Liver (tissue), 9 donors: ENCODE measurements around the gene EDDM13. TPM values are rescaled to one million over a fixed set of nuclear protein-coding genes. Genes with fewer than 3 reads are reported as not detected.
A peak's percentile ranks its signal among the peaks of the same experiment; 100 is the strongest.

Source experiments
- DNase-seq: peaks from one replicate; pipeline ENCODE4 v3.0.0-alpha.2; 2017; ENCODE audit warnings: low spot score
- H3K27ac ChIP-seq, 2 donors: one replicate each; pipeline ENCODE4 v1.7.0; 2013; ENCODE audit warnings: inconsistent platforms in 2 of 2, low read length in 2 of 2, control low read depth in 1 of 2, low read depth in 1 of 2, mild to moderate bottlenecking in 1 of 2
- H3K27me3 ChIP-seq, 4 donors: one replicate each; pipeline versions ENCODE4 v1.6.1 to v1.7.0; 2013; ENCODE audit warnings: low read length in 3 of 4, inconsistent platforms in 1 of 4, mild to moderate bottlenecking in 1 of 4, moderate library complexity in 1 of 4; ENCODE audit not compliant: control insufficient read depth in 4 of 4, insufficient read depth in 4 of 4
- H3K36me3 ChIP-seq, 4 donors: one replicate each; pipeline versions ENCODE4 v1.6.1 to v1.7.0; 2013; ENCODE audit warnings: low read length in 3 of 4, mild to moderate bottlenecking in 3 of 4, low read depth in 1 of 4, moderate library complexity in 1 of 4; ENCODE audit not compliant: control insufficient read depth in 4 of 4, insufficient read depth in 3 of 4
- H3K4me1 ChIP-seq, 4 donors: one replicate each; pipeline versions ENCODE4 v1.6.1 to v1.7.0; 2013; ENCODE audit warnings: low read length in 3 of 4, mild to moderate bottlenecking in 3 of 4, moderate library complexity in 1 of 4; ENCODE audit not compliant: control insufficient read depth in 4 of 4, insufficient read depth in 4 of 4
- H3K4me3 ChIP-seq, 3 donors: one replicate each; pipeline versions ENCODE4 v1.6.1 to v1.7.0; 2013; ENCODE audit warnings: low read length in 3 of 3, control low read depth in 1 of 3, low read depth in 1 of 3, mild to moderate bottlenecking in 1 of 3
- H3K9ac ChIP-seq, 2 donors: one replicate each; pipeline ENCODE4 v1.7.0; 2013; ENCODE audit warnings: low read length in 2 of 2, mild to moderate bottlenecking in 2 of 2, moderate library complexity in 2 of 2, control low read depth in 1 of 2, low read depth in 1 of 2
- H3K9me3 ChIP-seq, 4 donors: one replicate each; pipeline versions ENCODE4 v1.6.1 to v1.7.0; 2013; ENCODE audit warnings: low read length in 3 of 4; ENCODE audit not compliant: control insufficient read depth in 4 of 4
- EGR1 ChIP-seq, 2 donors: IDR thresholded peaks; 2 replicates each; pipeline ENCODE4 v1.6.1; 2016 to 2018; ENCODE audit warnings: antibody characterized with exemption in 2 of 2, low read depth in 2 of 2
- FOXA1 ChIP-seq: IDR thresholded peaks from 2 replicates; pipeline ENCODE4 v1.6.1; 2016; ENCODE audit warnings: antibody characterized with exemption
- FOXA2 ChIP-seq: IDR thresholded peaks from 2 replicates; pipeline ENCODE4 v1.6.1; 2016; ENCODE audit warnings: antibody characterized with exemption
- GABPA ChIP-seq, 2 donors: IDR thresholded peaks in 1 of 2; conservative IDR thresholded peaks in 1 of 2; 2 replicates each; pipeline ENCODE4 v1.6.1; 2016; ENCODE audit warnings: antibody characterized with exemption in 2 of 2, mild to moderate bottlenecking in 1 of 2, moderate library complexity in 1 of 2
- HNF4A ChIP-seq, 2 donors: conservative IDR thresholded peaks; 2 replicates each; pipeline ENCODE4 v1.6.1; 2016; ENCODE audit warnings: antibody characterized with exemption in 2 of 2, mild to moderate bottlenecking in 2 of 2
- HNF4G ChIP-seq: IDR thresholded peaks from 2 replicates; pipeline ENCODE4 v1.6.1; 2016; ENCODE audit warnings: antibody characterized with exemption
- JUND ChIP-seq, 2 donors: IDR thresholded peaks; 2 replicates each; pipeline ENCODE4 v1.6.1; 2016; ENCODE audit warnings: antibody characterized with exemption in 2 of 2
- NR2F2 ChIP-seq: IDR thresholded peaks from 2 replicates; pipeline ENCODE4 v1.6.1; 2016; ENCODE audit warnings: antibody characterized with exemption
- RAD21 ChIP-seq, 2 donors: IDR thresholded peaks; 2 replicates each; pipeline ENCODE4 v1.6.1; 2016; ENCODE audit warnings: antibody characterized with exemption in 2 of 2, mild to moderate bottlenecking in 2 of 2
- RXRA ChIP-seq, 2 donors: IDR thresholded peaks; 2 replicates each; pipeline ENCODE4 v1.6.1; 2017 to 2018; ENCODE audit warnings: antibody characterized with exemption in 2 of 2, mild to moderate bottlenecking in 1 of 2
- SP1 ChIP-seq: IDR thresholded peaks from 2 replicates; pipeline ENCODE4 v1.6.1; 2018; ENCODE audit warnings: antibody characterized with exemption, mild to moderate bottlenecking
- TAF1 ChIP-seq: conservative IDR thresholded peaks from 2 replicates; pipeline ENCODE4 v1.6.1; 2016; ENCODE audit warnings: antibody characterized with exemption, mild to moderate bottlenecking
- YY1 ChIP-seq: IDR thresholded peaks from 2 replicates; pipeline ENCODE4 v1.6.1; 2016; ENCODE audit warnings: antibody characterized with exemption, mild to moderate bottlenecking
- WGBS: extraction: QIAGEN DNeasy Blood & Tissue Kit; methylation state at CpG from one replicate; pipeline ENCODE4 v1.1.7; 2013; 5-methylcytosine and 5-hydroxymethylcytosine counted together
- polyA plus RNA-seq, 2 donors: library from polyadenylated mRNA; stranded (reverse) in 1 of 2; unstranded in 1 of 2; fragments of 200-250 nt in 1 of 2; fragments of >200 nt in 1 of 2; fragmentation: Nextera tagmentation in 1 of 2; extraction: Ambion mirVana in 1 of 2; gene quantifications; one replicate each; pipeline versions ENCODE4 v1.2.1 to v1.2.3, GENCODE V29; 2013 to 2015
- total RNA-seq, 2 donors: library from RNA; depleted of rRNA; stranded (reverse); fragments of >200 nt; gene quantifications; one replicate each; pipeline ENCODE4 v1.2.3, GENCODE V29; 2014
- TF ChIP-seq, protein P1 (sequence below): IDR thresholded peaks from 2 replicates; pipeline ENCODE4 v1.6.1; 2016; ENCODE audit warnings: antibody characterized with exemption, mild to moderate bottlenecking
- TF ChIP-seq, protein P2 (sequence below): IDR thresholded peaks from 2 replicates; pipeline ENCODE4 v1.6.1; 2016; ENCODE audit warnings: antibody characterized with exemption
- TF ChIP-seq, protein P3 (sequence below): IDR thresholded peaks from 2 replicates; pipeline ENCODE4 v1.6.1; 2016; ENCODE audit warnings: antibody characterized with exemption
- TF ChIP-seq, protein P4 (sequence below): fragments of 150-350 bp; IDR thresholded peaks from 2 replicates; pipeline ENCODE4 v1.5.1; 2017; ENCODE audit warnings: improper control_type of control experiment, low read depth, low read length; ENCODE audit not compliant: missing input control
- TF ChIP-seq, protein P5 (sequence below): IDR thresholded peaks from 2 replicates; pipeline ENCODE4 v1.6.1; 2016; ENCODE audit warnings: antibody characterized with exemption
- donor health status: healthy.
- donor health status: healthy.
- donor health status: healthy.
- donor health status: healthy.
- donor health status: healthy.

Gene EDDM13
- total and polyA plus RNA-seq, 4 donors: 0.20 TPM; not detected in 3

DNA sequence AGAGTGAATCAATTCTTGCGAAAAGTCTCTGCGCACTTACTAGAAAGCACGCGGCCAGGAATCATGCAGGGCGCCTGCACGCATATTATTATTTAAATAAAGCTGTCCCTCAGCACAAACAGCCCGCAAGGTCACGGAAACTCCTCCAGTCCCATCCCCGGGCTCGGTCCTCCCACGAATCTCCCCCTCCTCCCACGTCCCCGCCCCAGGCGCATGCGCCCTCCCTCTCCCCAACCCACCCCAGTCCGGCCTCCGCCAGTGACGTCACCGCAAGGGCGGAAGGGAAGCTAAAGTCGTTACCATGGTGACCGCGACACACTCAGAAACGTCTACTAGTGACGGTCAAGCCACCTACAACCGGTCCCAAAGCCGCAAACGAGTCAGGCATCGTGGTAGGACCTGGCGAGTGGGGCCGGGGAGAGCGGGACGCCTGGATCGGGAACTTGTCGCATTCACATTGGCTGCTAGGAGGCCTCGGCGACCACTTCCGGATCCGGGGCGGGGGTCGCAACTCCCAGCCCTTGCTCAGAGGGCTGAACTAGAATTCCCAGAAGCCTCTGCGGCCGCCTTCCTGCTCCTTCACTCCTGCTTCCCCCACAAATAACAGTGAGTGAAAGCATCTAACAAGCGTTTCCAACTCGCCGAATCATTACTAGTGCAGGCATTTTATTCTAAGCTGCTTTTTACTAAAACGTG is 42.0 kb downstream of the EDDM13 start, which contains the start of gene ZSCAN5A:
Gene ZSCAN5A, minus strand, starts transcription at position 459 of the 696 bp plus-strand sequence. CDS start 89,793 bp downstream, outside the sequence.
- H3K27ac ChIP-seq: peak within 1 kb of the TSS; percentile 90 to 99
- H3K4me1 ChIP-seq: peaks cover 2 to 19% (median 11%) of the 10 kb centered on the region in 4 donors
- peaks cover 0 to 2% (median under 1%) of the 10 kb centered on the region in 4 donors for H3K36me3 ChIP-seq
- peak; percentile 96 for DNase-seq
- peak within 1 kb of the TSS; percentile 78 to 98 (median 82) for H3K4me3 ChIP-seq
- H3K27me3 ChIP-seq: no peaks in the 10 kb centered on the region
- WGBS: under 1% methylated on average over 47 of the region's 47 CpGs
- peak within 1 kb of the TSS; percentile 95 for H3K9ac ChIP-seq
- no peaks in the 10 kb centered on the region for H3K9me3 ChIP-seq
- TF ChIP-seq JUND (IDR thresholded peaks at IDR 0.05) (no peak), NR2F2 (no peak), TAF1 (no peak), FOXA1 (no peak), HNF4A (conservative IDR thresholded peaks at IDR 0.05) (no peak), HNF4G (no peak), SP1 (peak; percentile 52), EGR1 (IDR thresholded peaks at IDR 0.05; ENCODE audit: low read depth in 2 of 2) (peak; percentile 18 to 57), FOXA2 (no peak), GABPA (IDR thresholded peaks at IDR 0.05 in 1 of 2, conservative IDR thresholded peaks at IDR 0.05 in 1 of 2) (peak; percentile 92 to 98), YY1 (peak; percentile 44), RAD21 (IDR thresholded peaks at IDR 0.05) (no peak), RXRA (IDR thresholded peaks at IDR 0.05) (no peak)
- TF ChIP-seq, protein P1, sequence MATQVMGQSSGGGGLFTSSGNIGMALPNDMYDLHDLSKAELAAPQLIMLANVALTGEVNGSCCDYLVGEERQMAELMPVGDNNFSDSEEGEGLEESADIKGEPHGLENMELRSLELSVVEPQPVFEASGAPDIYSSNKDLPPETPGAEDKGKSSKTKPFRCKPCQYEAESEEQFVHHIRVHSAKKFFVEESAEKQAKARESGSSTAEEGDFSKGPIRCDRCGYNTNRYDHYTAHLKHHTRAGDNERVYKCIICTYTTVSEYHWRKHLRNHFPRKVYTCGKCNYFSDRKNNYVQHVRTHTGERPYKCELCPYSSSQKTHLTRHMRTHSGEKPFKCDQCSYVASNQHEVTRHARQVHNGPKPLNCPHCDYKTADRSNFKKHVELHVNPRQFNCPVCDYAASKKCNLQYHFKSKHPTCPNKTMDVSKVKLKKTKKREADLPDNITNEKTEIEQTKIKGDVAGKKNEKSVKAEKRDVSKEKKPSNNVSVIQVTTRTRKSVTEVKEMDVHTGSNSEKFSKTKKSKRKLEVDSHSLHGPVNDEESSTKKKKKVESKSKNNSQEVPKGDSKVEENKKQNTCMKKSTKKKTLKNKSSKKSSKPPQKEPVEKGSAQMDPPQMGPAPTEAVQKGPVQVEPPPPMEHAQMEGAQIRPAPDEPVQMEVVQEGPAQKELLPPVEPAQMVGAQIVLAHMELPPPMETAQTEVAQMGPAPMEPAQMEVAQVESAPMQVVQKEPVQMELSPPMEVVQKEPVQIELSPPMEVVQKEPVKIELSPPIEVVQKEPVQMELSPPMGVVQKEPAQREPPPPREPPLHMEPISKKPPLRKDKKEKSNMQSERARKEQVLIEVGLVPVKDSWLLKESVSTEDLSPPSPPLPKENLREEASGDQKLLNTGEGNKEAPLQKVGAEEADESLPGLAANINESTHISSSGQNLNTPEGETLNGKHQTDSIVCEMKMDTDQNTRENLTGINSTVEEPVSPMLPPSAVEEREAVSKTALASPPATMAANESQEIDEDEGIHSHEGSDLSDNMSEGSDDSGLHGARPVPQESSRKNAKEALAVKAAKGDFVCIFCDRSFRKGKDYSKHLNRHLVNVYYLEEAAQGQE: peak; percentile 19
- TF ChIP-seq, protein P2, sequence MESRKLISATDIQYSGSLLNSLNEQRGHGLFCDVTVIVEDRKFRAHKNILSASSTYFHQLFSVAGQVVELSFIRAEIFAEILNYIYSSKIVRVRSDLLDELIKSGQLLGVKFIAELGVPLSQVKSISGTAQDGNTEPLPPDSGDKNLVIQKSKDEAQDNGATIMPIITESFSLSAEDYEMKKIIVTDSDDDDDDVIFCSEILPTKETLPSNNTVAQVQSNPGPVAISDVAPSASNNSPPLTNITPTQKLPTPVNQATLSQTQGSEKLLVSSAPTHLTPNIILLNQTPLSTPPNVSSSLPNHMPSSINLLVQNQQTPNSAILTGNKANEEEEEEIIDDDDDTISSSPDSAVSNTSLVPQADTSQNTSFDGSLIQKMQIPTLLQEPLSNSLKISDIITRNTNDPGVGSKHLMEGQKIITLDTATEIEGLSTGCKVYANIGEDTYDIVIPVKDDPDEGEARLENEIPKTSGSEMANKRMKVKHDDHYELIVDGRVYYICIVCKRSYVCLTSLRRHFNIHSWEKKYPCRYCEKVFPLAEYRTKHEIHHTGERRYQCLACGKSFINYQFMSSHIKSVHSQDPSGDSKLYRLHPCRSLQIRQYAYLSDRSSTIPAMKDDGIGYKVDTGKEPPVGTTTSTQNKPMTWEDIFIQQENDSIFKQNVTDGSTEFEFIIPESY: peak; percentile 64
- TF ChIP-seq, protein P3, sequence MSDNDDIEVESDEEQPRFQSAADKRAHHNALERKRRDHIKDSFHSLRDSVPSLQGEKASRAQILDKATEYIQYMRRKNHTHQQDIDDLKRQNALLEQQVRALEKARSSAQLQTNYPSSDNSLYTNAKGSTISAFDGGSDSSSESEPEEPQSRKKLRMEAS: no peak
- TF ChIP-seq, protein P4, sequence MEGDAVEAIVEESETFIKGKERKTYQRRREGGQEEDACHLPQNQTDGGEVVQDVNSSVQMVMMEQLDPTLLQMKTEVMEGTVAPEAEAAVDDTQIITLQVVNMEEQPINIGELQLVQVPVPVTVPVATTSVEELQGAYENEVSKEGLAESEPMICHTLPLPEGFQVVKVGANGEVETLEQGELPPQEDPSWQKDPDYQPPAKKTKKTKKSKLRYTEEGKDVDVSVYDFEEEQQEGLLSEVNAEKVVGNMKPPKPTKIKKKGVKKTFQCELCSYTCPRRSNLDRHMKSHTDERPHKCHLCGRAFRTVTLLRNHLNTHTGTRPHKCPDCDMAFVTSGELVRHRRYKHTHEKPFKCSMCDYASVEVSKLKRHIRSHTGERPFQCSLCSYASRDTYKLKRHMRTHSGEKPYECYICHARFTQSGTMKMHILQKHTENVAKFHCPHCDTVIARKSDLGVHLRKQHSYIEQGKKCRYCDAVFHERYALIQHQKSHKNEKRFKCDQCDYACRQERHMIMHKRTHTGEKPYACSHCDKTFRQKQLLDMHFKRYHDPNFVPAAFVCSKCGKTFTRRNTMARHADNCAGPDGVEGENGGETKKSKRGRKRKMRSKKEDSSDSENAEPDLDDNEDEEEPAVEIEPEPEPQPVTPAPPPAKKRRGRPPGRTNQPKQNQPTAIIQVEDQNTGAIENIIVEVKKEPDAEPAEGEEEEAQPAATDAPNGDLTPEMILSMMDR: no peak
- TF ChIP-seq, protein P5, sequence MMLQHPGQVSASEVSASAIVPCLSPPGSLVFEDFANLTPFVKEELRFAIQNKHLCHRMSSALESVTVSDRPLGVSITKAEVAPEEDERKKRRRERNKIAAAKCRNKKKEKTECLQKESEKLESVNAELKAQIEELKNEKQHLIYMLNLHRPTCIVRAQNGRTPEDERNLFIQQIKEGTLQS: no peak
